GM21717 (cell line): Measurements from ENCODE around the gene C20orf204.

Experiments
- ATAC-seq: cut with Tn5 transposase; IDR thresholded peaks from one replicate; pipeline ENCODE4 v1.9.1; 2021; ENCODE audit warnings: mild to moderate bottlenecking, moderate library complexity; ENCODE audit not compliant: unreplicated experiment

C20orf204 gene

GRCh38 chr20:64041040-64041780 lies 5.2 kb downstream of the C20orf204 start:
- no peak for ATAC-seq

- ATAC-seq: no peak
These were observed 5.7 kb downstream of the C20orf204 start for GRCh38 chr20:64041781-64042053.

- ATAC-seq: no peak
These were observed 6.2 kb downstream of the C20orf204 start for GRCh38 chr20:64042054-64042781.

GRCh38 chr20:64043768-64044167 lies 7.8 kb downstream of the C20orf204 start:
- ATAC-seq: no peak

GRCh38 chr20:64044484-64045247 lies 8.7 kb downstream of the C20orf204 start:
- ATAC-seq: no peak

GRCh38 chr20:64045346-64046011 lies 9.5 kb downstream of the C20orf204 start:
- ATAC-seq: no peak

- no peak for ATAC-seq
These were observed 11.0 kb downstream of the C20orf204 start for GRCh38 chr20:64047046-64047389.

GRCh38 chr20:64047968-64048401 lies 12.0 kb downstream of the C20orf204 start:
- no peak for ATAC-seq

GRCh38 chr20:64048402-64049044 lies 12.5 kb downstream of the C20orf204 start:
- no peak for ATAC-seq

GRCh38 chr20:64049060-64049877 lies 13.3 kb downstream of the C20orf204 start, which contains the start of gene SOX18:
Gene SOX18, minus strand, starts transcription at chr20:64049639. Its CDS starts 123 bp downstream, at chr20:64049516.
- no peak for ATAC-seq

GRCh38 chr20:64049878-64050260 lies 13.9 kb downstream of the C20orf204 start:
- ATAC-seq: no peak

GRCh38 chr20:64050261-64051032 lies 14.5 kb downstream of the C20orf204 start:
- no peak for ATAC-seq

- ATAC-seq: no peak
These were observed 15.1 kb downstream of the C20orf204 start for GRCh38 chr20:64051033-64051452.

GRCh38 chr20:64051561-64052325 lies 15.8 kb downstream of the C20orf204 start:
- ATAC-seq: no peak

GRCh38 chr20:64052326-64052722 lies 16.3 kb downstream of the C20orf204 start:
- no peak for ATAC-seq

GRCh38 chr20:64052987-64053840 lies 17.2 kb downstream of the C20orf204 start:
- ATAC-seq: no peak

- ATAC-seq: no peak
These were observed 18.1 kb downstream of the C20orf204 start for GRCh38 chr20:64053841-64054661.
